CD4-positive, alpha-beta T cell (primary cell): ENCODE measurements around the gene ACER3. TPM values are rescaled to one million over a fixed set of nuclear protein-coding genes. Genes with fewer than 3 reads are reported as not detected.

Experiments
- ATAC-seq: fragments of 200-7000 bp; cut with Tn5 transposase; one replicate; pipeline ENCODE4 v1.10.0; 2022; ENCODE audit warnings: mild to moderate bottlenecking; ENCODE audit not compliant: poor library complexity
- CTCF ChIA-PET: fragments of 350-600 bp; sonication (Branson Sonifier 250); formaldehyde crosslinking; loops from one replicate; lab custom pipeline; 2021; ENCODE audit warnings: antibody characterized with exemption, inconsistent platforms; lab: Charles Lee
- POLR2A ChIA-PET: fragments of 350-600 bp; sonication (Branson Sonifier 250); formaldehyde crosslinking; loops from one replicate; lab custom pipeline; 2021; ENCODE audit warnings: antibody characterized with exemption, inconsistent platforms; lab: Charles Lee
- DNase-seq, 14 experiments: peaks; one replicate each; pipeline ENCODE4 v3.0.0-alpha.2; 2013 to 2020; ENCODE audit warnings: mixed read lengths in 2 of 14
- H3K27ac ChIP-seq, 2 donors: one replicate each; pipeline versions ENCODE4 v1.5.1 to v1.7.0; 2013; ENCODE audit warnings: low read length in 2 of 2, low read depth in 1 of 2, mild to moderate bottlenecking in 1 of 2
- H3K27me3 ChIP-seq, 2 experiments: 1 replicate in 1 of 2; 2 replicates in 1 of 2; pipeline versions ENCODE4 v1.6.1 to v1.7.0; 2013; ENCODE audit warnings: low read length in 2 of 2, control low read depth in 1 of 2, mild to moderate bottlenecking in 1 of 2, moderate library complexity in 1 of 2; ENCODE audit not compliant: insufficient read depth in 2 of 2, control insufficient read depth in 1 of 2
- H3K36me3 ChIP-seq: one replicate; pipeline ENCODE4 v1.6.1; 2013; ENCODE audit warnings: low read length, control low read depth; ENCODE audit not compliant: insufficient read depth
- H3K4me1 ChIP-seq: one replicate; pipeline ENCODE4 v1.6.1; 2013; ENCODE audit warnings: low read length, control low read depth; ENCODE audit not compliant: insufficient read depth
- H3K4me3 ChIP-seq: one replicate; pipeline ENCODE4 v1.5.1; 2013; ENCODE audit warnings: mild to moderate bottlenecking, low read length, moderate library complexity
- H3K9me3 ChIP-seq, 2 experiments: 1 replicate in 1 of 2; 2 replicates in 1 of 2; pipeline versions ENCODE4 v1.6.1 to v1.7.0; 2013; ENCODE audit warnings: low read length in 2 of 2, mild to moderate bottlenecking in 2 of 2, control low read depth in 1 of 2, moderate library complexity in 1 of 2; ENCODE audit not compliant: control insufficient read depth in 1 of 2, insufficient read depth in 1 of 2
- H3K27ac Mint-ChIP-seq: one replicate; pipeline ENCODE4 v1.8.0; 2020; ENCODE audit warnings: mixed read lengths
- H3K27me3 Mint-ChIP-seq: one replicate; pipeline ENCODE4 v1.8.0; 2021; ENCODE audit warnings: mixed read lengths
- H3K36me3 Mint-ChIP-seq: one replicate; pipeline ENCODE4 v1.8.0; 2021; ENCODE audit warnings: low read depth, mixed read lengths
- H3K4me1 Mint-ChIP-seq: one replicate; pipeline ENCODE4 v1.8.0; 2021; ENCODE audit warnings: low read depth, mixed read lengths
- H3K4me3 Mint-ChIP-seq: one replicate; pipeline ENCODE4 v1.8.0; 2020; ENCODE audit warnings: mild to moderate bottlenecking, mixed read lengths
- H3K9me3 Mint-ChIP-seq: one replicate; pipeline ENCODE4 v1.8.0; 2020; ENCODE audit warnings: mixed read lengths
- intact Hi-C, 2 experiments: fragments of 100-400 bp; cut with DNase I in 1 of 2; cut with micrococcal nuclease in 1 of 2; formaldehyde crosslinking; loops; one replicate each; pipeline versions ENCODE4 v1.15.1 to v1.9.0; 2023 to 2025; cut with DNase I, micrococcal nuclease
- total RNA-seq, 174 experiments: library from RNA in 2 of 174; stranded (reverse) in 2 of 174; gene quantifications; one replicate each; pipeline ENCODE4 v1.2.3 and lab custom pipeline; 2021 to 2026
- TF ChIP-seq, protein P1 (sequence below): fragments of 200-600 bp; IDR thresholded peaks from one replicate; pipeline ENCODE4 v1.8.0; 2022; ENCODE audit warnings: antibody characterized with exemption, mild to moderate bottlenecking

ACER3 gene
- total RNA-seq, 2 experiments from 2014 or later: 6.4 to 7.0 TPM

DNA sequence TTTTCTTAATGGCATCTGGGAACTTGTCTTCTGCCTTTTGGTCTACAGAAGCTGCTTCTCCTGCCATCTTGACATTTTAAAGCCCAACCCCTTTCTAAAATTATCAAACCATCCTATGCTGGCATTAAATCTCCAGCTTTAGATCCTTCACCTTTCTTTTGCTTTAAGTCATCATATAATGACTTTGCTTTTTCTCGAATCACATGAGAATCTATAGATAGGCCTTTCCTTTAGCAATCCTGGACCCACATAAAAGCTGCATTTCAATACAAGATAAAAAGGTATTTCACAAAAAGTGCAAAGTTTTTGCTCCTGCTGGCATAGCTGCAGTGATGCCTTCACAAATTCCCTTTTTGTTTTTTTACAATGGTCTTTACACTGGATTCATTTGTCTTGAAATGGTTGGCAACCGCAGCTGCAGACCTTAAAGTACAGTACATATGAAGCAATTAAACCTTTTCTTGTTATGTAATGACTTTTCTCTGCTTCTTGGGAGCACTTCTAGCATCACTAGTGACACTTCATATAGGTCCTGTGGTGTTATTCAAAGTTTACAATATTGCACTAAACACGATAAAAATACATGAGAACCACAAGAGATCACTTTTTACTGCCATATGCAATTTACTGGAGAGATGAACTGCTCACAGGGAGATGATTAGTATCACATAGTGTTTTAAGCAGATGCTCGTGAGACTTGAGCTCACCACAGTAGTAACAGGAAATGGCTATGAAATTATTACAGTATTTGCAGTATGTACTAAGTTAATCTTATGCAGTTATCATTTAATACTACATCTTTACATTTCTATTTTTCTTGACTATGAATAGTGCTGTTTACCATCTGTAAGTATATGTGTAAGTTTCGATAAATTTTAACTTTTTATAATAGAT, 41.6 kb downstream of the ACER3 start:
- intact Hi-C loops: no loop called here
- H3K9me3 ChIP-seq: no peaks in the 10 kb centered on the region
- H3K27ac ChIP-seq: no peak overlapping the region
- no peaks in the 10 kb centered on the region for H3K4me1 ChIP-seq
- TF ChIP-seq, protein P1, sequence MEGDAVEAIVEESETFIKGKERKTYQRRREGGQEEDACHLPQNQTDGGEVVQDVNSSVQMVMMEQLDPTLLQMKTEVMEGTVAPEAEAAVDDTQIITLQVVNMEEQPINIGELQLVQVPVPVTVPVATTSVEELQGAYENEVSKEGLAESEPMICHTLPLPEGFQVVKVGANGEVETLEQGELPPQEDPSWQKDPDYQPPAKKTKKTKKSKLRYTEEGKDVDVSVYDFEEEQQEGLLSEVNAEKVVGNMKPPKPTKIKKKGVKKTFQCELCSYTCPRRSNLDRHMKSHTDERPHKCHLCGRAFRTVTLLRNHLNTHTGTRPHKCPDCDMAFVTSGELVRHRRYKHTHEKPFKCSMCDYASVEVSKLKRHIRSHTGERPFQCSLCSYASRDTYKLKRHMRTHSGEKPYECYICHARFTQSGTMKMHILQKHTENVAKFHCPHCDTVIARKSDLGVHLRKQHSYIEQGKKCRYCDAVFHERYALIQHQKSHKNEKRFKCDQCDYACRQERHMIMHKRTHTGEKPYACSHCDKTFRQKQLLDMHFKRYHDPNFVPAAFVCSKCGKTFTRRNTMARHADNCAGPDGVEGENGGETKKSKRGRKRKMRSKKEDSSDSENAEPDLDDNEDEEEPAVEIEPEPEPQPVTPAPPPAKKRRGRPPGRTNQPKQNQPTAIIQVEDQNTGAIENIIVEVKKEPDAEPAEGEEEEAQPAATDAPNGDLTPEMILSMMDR: no peak
- Mint-ChIP-seq H3K4me1 (peaks cover 4% of the 10 kb centered on the region), H3K36me3 (peaks cover 12% of the 10 kb centered on the region), H3K27me3 (no peaks in the 10 kb centered on the region), H3K9me3 (no peaks in the 10 kb centered on the region), H3K4me3 (no peak overlapping the region), H3K27ac (no peak overlapping the region)
- no peaks in the 10 kb centered on the region for H3K27me3 ChIP-seq
- POLR2A ChIA-PET: no interaction called here
- ATAC-seq (no peak), DNase-seq (no peak)
- no peak overlapping the region for H3K4me3 ChIP-seq
- CTCF ChIA-PET: no interaction called here
- no peaks in the 10 kb centered on the region for H3K36me3 ChIP-seq

DNA sequence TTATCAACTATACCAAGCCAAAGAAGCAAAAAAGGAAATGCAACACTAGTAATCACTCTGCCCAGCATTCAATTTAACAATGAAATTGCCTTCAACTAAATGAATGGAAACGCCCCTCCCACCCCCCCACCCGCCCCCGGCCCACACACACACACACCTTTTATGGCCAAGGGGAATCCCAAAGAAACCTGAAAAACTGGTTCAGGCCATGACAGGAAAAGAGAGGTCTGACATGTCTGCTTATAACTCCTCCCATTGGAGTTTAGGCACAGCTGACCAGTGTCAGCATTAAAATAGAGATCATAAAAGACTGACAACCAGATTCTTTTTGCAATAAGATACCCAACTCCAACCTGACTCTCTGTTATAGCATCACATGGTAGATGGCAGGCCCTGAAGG, 42.6 kb downstream of the ACER3 start:
- no peaks in the 10 kb centered on the region for H3K27me3 ChIP-seq
- ChIA-PET POLR2A (no interaction called here), CTCF (no interaction called here)
- no peaks in the 10 kb centered on the region for H3K4me1 ChIP-seq
- no peaks in the 10 kb centered on the region for H3K36me3 ChIP-seq
- Mint-ChIP-seq H3K9me3 (peaks cover 2% of the 10 kb centered on the region), H3K4me3 (no peak overlapping the region), H3K27ac (no peak overlapping the region), H3K4me1 (peaks cover 4% of the 10 kb centered on the region), H3K27me3 (no peaks in the 10 kb centered on the region), H3K36me3 (peaks cover 12% of the 10 kb centered on the region)
- intact Hi-C loops: no loop called here
- ATAC-seq (no peak), DNase-seq (no peak)
- H3K9me3 ChIP-seq: no peaks in the 10 kb centered on the region
- TF ChIP-seq, protein P1: no peak
- H3K27ac ChIP-seq: no peak overlapping the region
- H3K4me3 ChIP-seq: no peak overlapping the region

DNA sequence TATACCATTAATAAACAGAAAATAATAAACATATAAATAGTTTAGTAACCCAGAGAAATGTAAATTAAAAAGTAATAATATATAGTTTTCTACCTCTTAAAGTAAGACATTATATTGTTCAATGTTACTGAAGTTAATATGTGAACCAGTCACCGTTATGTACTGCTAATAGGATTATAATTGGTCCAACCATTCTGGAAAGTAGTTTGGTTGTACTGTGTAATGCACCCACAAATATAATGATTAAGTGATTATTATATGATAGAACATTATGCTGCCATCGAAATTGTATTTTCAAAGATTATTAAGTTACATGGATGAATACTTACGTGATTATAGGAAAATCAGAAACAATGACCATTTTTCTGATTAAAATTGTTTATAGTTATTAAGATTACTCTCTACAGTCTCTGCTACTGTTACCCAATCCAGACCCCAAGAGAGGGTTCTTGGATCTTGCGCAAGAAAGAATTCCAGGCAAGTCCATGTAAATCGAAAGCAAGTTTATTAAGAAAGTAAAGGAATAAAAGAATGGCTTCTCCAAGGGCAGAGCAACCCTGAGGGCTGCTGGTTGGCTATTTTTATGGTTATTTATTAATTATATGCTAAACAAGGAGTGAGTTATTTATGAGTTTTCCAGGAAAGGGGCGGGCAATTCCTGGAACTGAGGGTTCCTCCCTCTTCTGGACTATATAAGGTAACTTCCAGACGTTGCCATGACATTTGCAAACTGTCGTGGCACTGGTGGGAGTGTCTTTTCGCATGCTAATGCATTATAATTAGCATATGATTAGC, 50.1 kb downstream of the ACER3 start:
- no peak for ATAC-seq
- Mint-ChIP-seq H3K4me3 (no peak overlapping the region), H3K27me3 (no peaks in the 10 kb centered on the region), H3K36me3 (peaks cover 10% of the 10 kb centered on the region), H3K27ac (no peak overlapping the region), H3K9me3 (peaks cover 2% of the 10 kb centered on the region), H3K4me1 (no peaks in the 10 kb centered on the region)
- Histone ChIP-seq H3K36me3 (no peaks in the 10 kb centered on the region), H3K4me1 (no peaks in the 10 kb centered on the region), H3K9me3 (no peaks in the 10 kb centered on the region), H3K27me3 (no peaks in the 10 kb centered on the region), H3K27ac (no peak overlapping the region), H3K4me3 (no peak overlapping the region)
- CTCF ChIA-PET: no interaction called here
- TF ChIP-seq, protein P1: no peak
- POLR2A ChIA-PET: no interaction called here
- intact Hi-C loops: no loop called here
- no peak for DNase-seq
